Mammary epithelial cell (primary cell): ENCODE results near the gene BMP2.

Source experiments
- CTCF ChIP-seq, 2 donors: IDR thresholded peaks in 1 of 2; conservative IDR thresholded peaks in 1 of 2; 2 replicates each; pipeline ENCODE4 v1.5.1; 2011 to 2012; ENCODE audit warnings: inconsistent platforms in 2 of 2, low read length in 2 of 2, mild to moderate bottlenecking in 2 of 2, control low read depth in 1 of 2, low read depth in 1 of 2; ENCODE audit not compliant: insufficient read depth in 1 of 2; ENCODE audit errors: extremely low read depth in 1 of 2
- EZH2 ChIP-seq: IDR thresholded peaks from 2 replicates; pipeline ENCODE4 v1.6.1; 2012; ENCODE audit warnings: low read length, inconsistent platforms, borderline replicate concordance

- TF ChIP-seq CTCF (conservative IDR thresholded peaks at IDR 0.05 in 1 of 2, IDR thresholded peaks at IDR 0.05 in 1 of 2; ENCODE audit: extremely low read depth in 1 of 2, insufficient read depth in 1 of 2, low read depth in 1 of 2, low read length in 2 of 2) (no peak), EZH2 (no peak)
Observed at GRCh38 chr20:6740096-6740495, 27.4 kb upstream of the BMP2 start.
